NCI-H2107 treated with DMSO at 0.1 percent for 48 hours (cell line): Measurements from ENCODE around the gene DUSP2.
A peak's percentile ranks its signal among the peaks of the same experiment; 100 is the strongest.
"Not testable (repeated sequence)": the region's sequence is repeated elsewhere in the genome, so short reads cannot be mapped to it uniquely, and the experiment has no call there.

Source experiments
- DNase-seq: peaks from one replicate; lab custom pipeline; 2025; ENCODE audit not compliant: unreplicated experiment; lab: John Stamatoyannopoulos, UW

DUSP2 gene

DNA sequence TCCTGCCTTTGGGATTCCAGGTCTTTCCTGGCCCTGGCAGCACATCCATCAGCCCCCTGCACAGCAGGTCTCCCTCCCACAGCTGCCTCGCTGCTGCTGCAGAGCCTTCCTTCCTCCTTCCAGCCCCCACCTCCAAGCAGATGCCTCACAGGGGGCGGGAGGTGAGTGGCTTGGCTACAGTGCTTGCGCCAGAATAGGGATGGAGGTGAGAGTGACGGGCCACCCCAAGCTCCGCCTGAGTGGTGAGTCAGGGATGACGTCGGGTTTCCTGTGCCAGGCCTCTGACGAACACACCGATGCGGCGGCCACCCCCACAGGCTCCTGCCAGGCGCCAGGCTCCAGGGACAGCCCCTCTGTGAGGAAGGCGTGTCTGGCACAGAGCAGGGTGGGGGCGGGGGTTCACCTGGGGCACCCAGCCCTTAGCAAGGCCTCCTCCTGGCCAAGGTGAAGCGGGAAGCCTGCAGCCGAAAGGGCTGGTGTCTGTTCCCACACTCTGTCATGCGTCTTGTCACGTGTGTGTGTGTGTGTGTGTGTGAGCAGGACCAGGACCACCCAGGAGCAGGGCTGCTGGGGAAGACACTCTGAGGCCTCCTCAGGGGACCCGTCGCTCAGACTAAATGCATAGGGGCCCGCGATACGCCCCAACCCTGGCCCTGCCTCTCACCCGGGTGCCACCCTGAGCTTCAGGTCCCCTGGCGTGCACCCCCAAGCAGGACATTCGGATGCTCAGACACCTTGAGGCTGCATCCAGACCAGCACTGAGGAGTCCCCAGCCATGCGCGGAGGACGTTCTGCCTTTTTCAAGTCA lies 3.4 kb upstream of the DUSP2 start:
- peak; percentile 42 for DNase-seq

GRCh38 chr2:96147593-96148201 lies 2.5 kb upstream of the DUSP2 start:
- DNase-seq: no peak

DNA sequence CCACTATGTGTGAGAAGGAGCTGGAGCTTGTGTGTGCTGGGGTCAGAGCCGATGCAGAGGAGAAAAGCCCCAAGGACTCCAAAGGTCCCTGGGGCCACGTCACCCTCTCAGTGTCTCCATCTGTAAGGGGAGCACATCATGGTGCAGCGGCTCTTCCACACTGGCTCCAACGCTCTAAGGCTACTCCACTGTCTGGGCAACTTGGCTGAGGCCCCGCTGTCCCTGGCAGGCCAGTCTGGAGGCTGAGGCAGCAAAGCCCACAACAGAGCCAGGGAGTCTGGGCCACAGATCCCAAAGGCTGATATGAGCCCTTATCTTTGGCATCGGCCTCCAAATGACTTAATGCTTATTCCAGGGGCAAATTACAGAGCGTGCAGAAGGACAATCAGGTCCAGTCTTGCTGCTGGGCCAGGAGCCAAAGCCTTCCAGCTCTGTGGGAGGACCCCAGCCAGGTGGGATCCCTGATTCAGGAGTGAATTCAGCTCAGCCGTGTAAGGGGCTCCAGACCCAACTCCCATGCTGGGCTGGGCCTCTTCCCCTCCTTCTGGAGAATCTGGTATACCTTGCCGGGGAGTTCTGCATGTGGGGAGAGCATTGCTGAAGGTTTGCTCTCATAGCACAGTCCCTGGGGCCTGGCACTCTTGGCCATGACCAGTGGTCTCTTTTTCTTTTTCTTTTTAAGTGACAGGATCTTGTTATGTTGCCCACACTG lies 1.8 kb upstream of the DUSP2 start:
- DNase-seq: no peak

- DNase-seq: no peak
Measured at GRCh38 chr2:96146153-96146880, 1.1 kb upstream of the DUSP2 start.

GRCh38 chr2:96145848-96146152 lies 560 bp upstream of the DUSP2 start:
- DNase-seq: no peak

DNA sequence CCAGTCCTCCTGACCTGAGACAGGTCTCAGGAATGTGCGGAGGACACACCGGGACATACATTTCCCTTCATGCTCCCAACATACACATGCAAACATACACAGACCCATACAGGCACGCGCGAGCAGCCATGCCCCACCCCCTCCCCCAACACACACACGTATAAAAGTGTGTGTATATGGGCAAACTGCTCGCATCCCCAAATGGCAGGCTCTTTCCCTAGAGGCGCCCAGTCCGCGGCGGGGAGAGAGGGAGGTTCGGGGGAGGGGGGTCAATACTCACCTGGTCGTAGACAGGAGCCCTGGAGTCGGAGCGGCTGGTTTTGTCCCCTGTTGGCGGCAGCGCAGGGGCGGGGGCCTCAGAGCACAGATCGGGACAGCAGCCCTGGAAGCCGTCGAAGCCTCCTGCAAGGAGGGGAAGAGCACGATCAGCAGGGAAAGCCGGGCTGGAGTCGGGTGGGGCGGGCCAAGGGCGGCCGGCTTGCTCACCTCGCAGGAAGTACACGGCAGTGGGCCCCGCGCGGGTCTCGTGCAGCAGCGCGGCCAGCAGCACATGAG lies 682 bp downstream of the DUSP2 start:
- no peak for DNase-seq

- DNase-seq: no peak
Measured at GRCh38 chr2:96143848-96144480, 1.3 kb downstream of the DUSP2 start.

GRCh38 chr2:96143231-96143847 lies 1.9 kb downstream of the DUSP2 start:
- DNase-seq: no peak

DNA sequence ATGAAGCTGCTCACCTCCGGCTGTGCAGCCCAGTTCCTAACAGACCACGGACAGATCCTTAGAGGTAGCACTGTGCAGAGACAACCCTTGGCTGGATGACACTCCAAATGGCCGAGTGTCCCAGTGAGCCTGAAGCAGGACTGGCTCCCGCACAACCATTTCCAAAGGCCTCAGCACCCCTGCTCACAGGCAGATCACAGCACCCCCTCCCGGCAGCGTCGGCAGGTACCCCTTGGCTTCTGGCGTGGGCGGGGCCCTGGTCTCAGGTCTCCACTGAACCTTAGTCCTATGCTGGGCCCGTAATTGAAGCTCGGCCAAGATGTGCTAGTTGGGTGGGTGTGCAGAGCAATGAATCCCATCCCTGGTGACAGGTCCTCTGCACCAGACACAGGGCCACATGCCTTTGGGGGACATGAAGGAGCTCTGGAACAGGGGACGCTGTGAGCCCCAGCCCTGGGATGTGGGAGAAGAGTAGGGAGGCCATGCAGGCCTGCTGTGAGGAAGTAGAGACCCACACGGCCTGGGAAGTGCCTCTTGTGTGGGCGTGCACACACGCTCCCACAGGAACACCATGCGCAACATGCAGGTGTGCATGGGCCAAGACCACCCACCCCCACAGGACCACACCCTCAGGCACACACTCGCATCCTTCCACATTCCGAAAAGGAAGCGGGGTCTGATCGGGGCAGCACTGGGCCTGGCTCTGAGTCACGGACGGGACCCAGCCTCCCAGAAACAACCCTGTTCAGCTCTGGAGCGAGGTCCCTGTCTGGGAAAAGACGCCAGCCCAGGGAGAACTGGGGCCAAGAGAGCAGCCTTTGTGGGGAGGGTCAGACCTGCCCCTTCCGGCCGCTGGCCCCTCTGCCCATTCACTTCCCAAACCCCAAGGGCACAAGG lies 2.8 kb downstream of the DUSP2 start:
- DNase-seq: no peak

DNA sequence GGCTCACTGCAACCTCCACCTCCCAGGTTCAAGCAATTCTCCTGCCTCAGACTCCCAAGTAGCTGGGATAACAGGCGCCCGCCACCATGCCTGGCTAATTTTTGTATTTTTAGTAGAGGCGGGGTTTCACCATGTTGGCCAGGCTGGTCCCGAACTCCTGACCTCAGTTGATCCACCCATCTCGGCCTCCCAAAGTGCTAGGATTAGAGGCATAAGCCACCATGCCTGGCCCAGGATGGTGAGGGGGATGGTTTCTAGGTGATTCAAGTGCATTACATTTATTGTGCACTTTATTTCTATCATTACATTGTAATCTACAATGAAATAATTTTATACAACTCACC lies 3.6 kb downstream of the DUSP2 start:
- DNase-seq: not testable (repeated sequence)

DNA sequence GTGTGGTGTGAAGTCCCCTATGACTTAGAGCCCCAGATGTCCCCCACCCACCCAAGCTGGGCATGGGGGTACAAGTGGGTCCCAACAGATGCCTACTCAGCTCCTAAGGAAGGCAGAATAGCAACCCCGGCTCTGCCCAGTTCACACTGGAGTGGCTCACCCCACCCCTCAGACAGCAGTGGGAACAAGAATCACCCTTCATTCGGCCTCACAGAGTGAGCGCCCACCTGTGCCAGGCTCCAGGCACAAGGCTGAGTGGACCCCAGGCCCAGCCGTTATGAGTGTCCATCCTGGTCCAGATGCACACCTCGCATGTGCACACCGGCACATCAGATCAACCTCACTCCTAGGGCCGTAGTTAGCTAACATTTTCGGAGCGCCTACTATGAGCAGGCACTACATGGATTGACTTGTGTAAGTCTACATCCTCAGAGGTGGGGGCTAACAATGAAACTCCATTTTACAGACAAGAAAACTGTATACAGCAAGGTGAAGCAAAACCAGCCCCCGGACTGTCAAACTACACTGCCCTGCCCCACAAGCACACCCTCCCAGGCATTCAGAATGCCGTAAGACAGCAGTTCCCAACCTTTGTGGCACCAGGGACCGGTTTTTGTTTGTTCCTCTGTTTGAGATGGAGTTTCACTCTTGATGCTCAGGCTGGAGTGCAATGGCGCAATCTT lies 4.2 kb downstream of the DUSP2 start:
- DNase-seq: no peak

- no peak for DNase-seq
Measured at GRCh38 chr2:96139181-96139758, 6.0 kb downstream of the DUSP2 start.

- DNase-seq: peak; percentile 73
Measured at GRCh38 chr2:96138179-96139145, 6.8 kb downstream of the DUSP2 start, which contains the start of gene ASTL. TSS of gene ASTL (minus strand) at chr2:96138502. CDS start at chr2:96138436, 66 bp downstream.

DNA sequence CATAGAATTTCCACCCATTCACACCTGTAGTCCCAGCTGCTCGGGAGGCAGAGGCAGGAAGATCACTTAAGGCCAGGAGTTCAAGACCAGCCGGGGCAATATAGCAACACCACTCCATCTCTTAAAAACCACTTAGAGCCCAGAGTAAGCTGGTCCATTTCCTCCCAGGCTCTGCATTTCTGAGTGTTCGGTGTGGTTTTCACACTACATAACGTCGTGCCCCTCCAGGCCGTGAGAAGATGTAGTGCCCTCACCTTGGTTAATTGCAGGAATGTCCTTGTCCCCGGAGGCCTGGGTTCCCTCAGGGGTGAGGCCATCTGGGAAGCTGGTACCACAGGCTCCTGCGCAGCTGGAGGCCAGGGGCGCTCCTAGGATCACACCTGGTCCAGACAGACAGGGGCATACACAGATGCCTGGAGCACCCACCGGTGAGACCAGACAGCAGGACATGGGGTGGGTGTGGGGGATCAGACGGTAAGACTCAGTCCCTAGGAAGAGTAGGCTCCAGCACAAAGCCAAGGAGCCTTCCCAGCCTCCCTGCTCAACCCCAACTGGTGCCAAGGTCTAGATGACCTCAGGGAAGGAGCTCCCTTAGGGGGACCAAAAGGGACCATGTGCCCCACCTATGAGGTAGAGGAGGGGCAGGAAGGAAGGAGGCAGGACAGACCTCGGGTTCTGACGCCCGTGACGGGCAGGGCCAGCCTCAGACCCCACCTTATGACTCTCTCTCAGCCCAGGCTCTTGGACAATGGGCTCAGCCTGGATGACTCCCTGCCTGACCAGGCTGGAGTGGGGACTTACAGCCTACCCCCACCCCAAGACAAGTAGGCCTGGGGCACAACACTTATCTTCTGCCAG lies 7.7 kb downstream of the DUSP2 start:
- DNase-seq: no peak

DNA sequence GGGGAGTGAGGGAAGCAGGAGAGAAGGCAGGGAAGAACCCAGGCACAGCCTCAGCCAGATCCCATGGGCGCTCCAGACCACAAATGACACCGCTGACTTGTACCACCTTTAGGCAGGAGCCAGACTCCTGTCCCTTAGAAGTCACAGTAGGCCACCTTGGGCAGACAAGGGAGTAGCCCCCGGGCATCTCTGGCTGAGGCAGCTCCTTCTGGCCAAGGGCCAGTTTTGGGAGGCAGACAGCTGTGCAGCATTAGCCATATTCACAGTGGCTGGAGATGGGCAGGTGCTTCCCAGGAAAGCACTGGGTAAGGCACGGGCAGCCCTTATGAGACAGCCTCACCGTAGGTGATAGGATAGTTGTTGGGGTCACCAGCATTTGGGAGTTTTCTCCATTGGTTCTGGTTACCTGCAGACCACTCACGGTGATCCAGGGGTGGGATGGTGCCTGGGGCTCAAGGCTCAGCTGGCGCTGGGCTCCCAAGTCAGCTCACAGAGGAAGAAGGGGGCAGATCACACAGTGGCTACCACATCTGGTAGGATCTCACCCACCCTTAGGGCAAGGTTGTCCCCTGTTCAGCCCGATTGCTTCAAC lies 9.0 kb downstream of the DUSP2 start:
- no peak for DNase-seq

GRCh38 chr2:96135621-96136020 lies 9.6 kb downstream of the DUSP2 start:
- no peak for DNase-seq
